GM12878 (cell line): ENCODE results near the gene STX10. TPM values are rescaled to one million over a fixed set of nuclear protein-coding genes. Genes with fewer than 3 reads are reported as not detected.

ENCODE experiments used
- ATF2 ChIP-seq: IDR thresholded peaks from 2 replicates; pipeline ENCODE4 v1.6.1; 2012; ENCODE audit warnings: low read length, inconsistent platforms
- ATF3 ChIP-seq: IDR thresholded peaks from 2 replicates; pipeline ENCODE4 v1.6.1; 2011; ENCODE audit warnings: low read depth, mild to moderate bottlenecking, low read length, moderate library complexity, borderline replicate concordance; ENCODE audit errors: extremely low read depth
- BCL11A ChIP-seq: IDR thresholded peaks from 2 replicates; pipeline ENCODE4 v1.6.1; 2011; ENCODE audit warnings: low read depth, low read length
- BRCA1 ChIP-seq: IDR thresholded peaks from 2 replicates; pipeline ENCODE4 v1.6.1; 2011; ENCODE audit warnings: low read depth, low read length, improper control_type of control experiment
- CHD4 ChIP-seq: fragments of 200-600 bp; sonication (generic); IDR thresholded peaks from 2 replicates; pipeline ENCODE4 v1.6.1; 2016; ENCODE audit warnings: mild to moderate bottlenecking
- ELK1 ChIP-seq: IDR thresholded peaks from 2 replicates; pipeline ENCODE4 v1.6.1; 2012; ENCODE audit warnings: low read depth, low read length, improper control_type of control experiment
- ETV6 ChIP-seq, 2 experiments: fragments of 450-650 bp in 1 of 2; IDR thresholded peaks in 1 of 2; conservative IDR thresholded peaks in 1 of 2; 2 replicates each; pipeline ENCODE4 v1.6.1; 2014; ENCODE audit warnings: antibody characterized with exemption in 1 of 2, borderline replicate concordance in 1 of 2, low read depth in 1 of 2, mild to moderate bottlenecking in 1 of 2, moderate library complexity in 1 of 2
- FOXK2 ChIP-seq: fragments of 450-650 bp; IDR thresholded peaks from 2 replicates; pipeline ENCODE4 v1.6.1; 2017; ENCODE audit warnings: mild to moderate bottlenecking, moderate library complexity
- FOXM1 ChIP-seq: IDR thresholded peaks from 2 replicates; pipeline ENCODE4 v1.6.1; 2012; ENCODE audit warnings: low read depth, mild to moderate bottlenecking, inconsistent platforms, low read length, moderate library complexity
- GATAD2B ChIP-seq: fragments of 450-650 bp; conservative IDR thresholded peaks from 2 replicates; pipeline ENCODE4 v1.6.1; 2017; ENCODE audit warnings: low read depth, mild to moderate bottlenecking, moderate library complexity
- HDAC2 ChIP-seq: fragments of 200-600 bp; sonication (generic); IDR thresholded peaks from 2 replicates; pipeline ENCODE4 v1.6.1; 2017
- IRF3 ChIP-seq: fragments of 450-650 bp; IDR thresholded peaks from 2 replicates; pipeline ENCODE4 v1.6.1; 2014; ENCODE audit warnings: mild to moderate bottlenecking
- IRF4 ChIP-seq: IDR thresholded peaks from 2 replicates; pipeline ENCODE4 v1.6.1; 2011; ENCODE audit warnings: low read depth, low read length
- MEF2A ChIP-seq: IDR thresholded peaks from 2 replicates; pipeline ENCODE4 v1.6.1; 2011; ENCODE audit warnings: low read depth, mild to moderate bottlenecking, low read length, moderate library complexity; ENCODE audit not compliant: insufficient read depth
- NR2C1 ChIP-seq: fragments of 450-650 bp; IDR thresholded peaks from 2 replicates; pipeline ENCODE4 v1.6.1; 2017; ENCODE audit warnings: antibody characterized with exemption, mild to moderate bottlenecking, moderate library complexity
- POU2F2 ChIP-seq: IDR thresholded peaks from 3 replicates; pipeline ENCODE4 v1.6.1; 2011; ENCODE audit warnings: low read depth, mild to moderate bottlenecking, low read length, borderline replicate concordance
- RAD51 ChIP-seq: fragments of 450-650 bp; IDR thresholded peaks from 2 replicates; pipeline ENCODE4 v1.6.1; 2016; ENCODE audit warnings: moderate library complexity, mild to moderate bottlenecking, inconsistent platforms
- RUNX3 ChIP-seq: IDR thresholded peaks from 2 replicates; pipeline ENCODE4 v1.6.1; 2012; ENCODE audit warnings: low read length, inconsistent platforms
- SPI1 ChIP-seq: IDR thresholded peaks from 2 replicates; pipeline ENCODE4 v1.6.1; 2011; ENCODE audit warnings: low read depth, mild to moderate bottlenecking, low read length, moderate library complexity, borderline replicate concordance; ENCODE audit not compliant: insufficient read depth
- SREBF1 ChIP-seq: IDR thresholded peaks from 2 replicates; pipeline ENCODE4 v1.6.1; 2012; ENCODE audit warnings: mild to moderate bottlenecking, low read length
- TARDBP ChIP-seq: IDR thresholded peaks from 2 replicates; pipeline ENCODE4 v1.6.1; 2016; ENCODE audit warnings: borderline replicate concordance
- ZBTB40 ChIP-seq: fragments of 450-650 bp; IDR thresholded peaks from 2 replicates; pipeline ENCODE4 v1.6.1; 2016; ENCODE audit warnings: mild to moderate bottlenecking, moderate library complexity, borderline replicate concordance
- polyA plus RNA-seq, 11 experiments: library from polyadenylated mRNA; depleted of rRNA in 4 of 11; unstranded in 6 of 11; stranded (reverse) in 5 of 11; fragments of >200 nt; fragmentation: Nextera tagmentation in 4 of 11; fragmentation: Illumina TruSeq in 1 of 11; extraction: Ambion mirVana in 4 of 11; extraction: Trizol in 1 of 11; gene quantifications; 1 replicate in 1 of 11; 2 replicates in 10 of 11; pipeline versions ENCODE4 v1.2.1 to v1.2.3, GENCODE V29; 2011 to 2016; ENCODE audit warnings: inconsistent platforms in 2 of 11, missing spikeins in 2 of 11, low read depth in 1 of 11
- total RNA-seq, 4 experiments: library from RNA; depleted of rRNA in 3 of 4; stranded (reverse); fragments of >200 nt in 3 of 4; fragmentation: Illumina TruSeq in 1 of 4; extraction: Trizol in 1 of 4; gene quantifications; 2 replicates each; pipeline versions ENCODE4 v1.2.1 to v1.2.3, GENCODE V29; 2013 to 2021

STX10 gene
- total and polyA plus RNA-seq, 10 of the 15 experiments (the other 5 are each of a cell fraction or from before 2014, with no cell fraction given), result 0.56 to 76.1 (median 47.6) TPM

- TF ChIP-seq ATF2 (no peak), SREBF1 (no peak), BRCA1 (no peak), IRF3 (peak; percentile 56; the same call in 1 of the 2 replicates), ATF3 (peak; percentile 81; the same call in 1 of the 2 replicates), ZBTB40 (peak; percentile 69; the same call in 1 of the 2 replicates), BCL11A (no peak), RUNX3 (peak; percentile 88), FOXM1 (no peak), HDAC2 (peak; percentile 94; the same call in 1 of the 2 replicates), ETV6 (conservative IDR thresholded peaks at IDR 0.05 in 1 of 2, IDR thresholded peaks at IDR 0.05 in 1 of 2; ENCODE audit: borderline replicate concordance in 1 of 2, low read depth in 1 of 2) (no peak), MEF2A (0 out of 2 replicates have a peak, but pooled peaks have one; percentile 16), RAD51 (peak; percentile 93), IRF4 (peak; percentile 43; the same call in 1 of the 2 replicates), FOXK2 (peak; percentile 65; the same call in 1 of the 2 replicates), ELK1 (no peak), SPI1 (no peak), NR2C1 (0 out of 2 replicates have a peak, but pooled peaks have one; percentile 14), POU2F2 (peak; percentile 58; the same call in 1 of the 3 replicates), GATAD2B (0 out of 2 replicates have a peak, but pooled peaks have one; percentile 65), CHD4 (0 out of 2 replicates have a peak, but pooled peaks have one; percentile 55), TARDBP (peak; percentile 77; the same call in 1 of the 2 replicates)
Observed at GRCh38 chr19:13116282-13117175, 33.6 kb downstream of the STX10 start, which contains the start of gene TRMT1 (continued).
